D721Med (cell line): ENCODE results near the gene ZFP62.

Experiments
- DNase-seq: peaks from one replicate; pipeline ENCODE4 v3.0.0; 2011; ENCODE audit warnings: low spot score; ENCODE audit not compliant: insufficient read length
- FAIRE-seq: peaks from 2 replicates; lab custom pipeline; 2011; peaks lifted over from hg19 to GRCh38; lab: Jason Lieb, UNC
- CTCF ChIP-seq: IDR thresholded peaks from 2 replicates; pipeline ENCODE4 v1.5.1; 2012; ENCODE audit warnings: mild to moderate bottlenecking, control low read depth; ENCODE audit not compliant: insufficient read depth; ENCODE audit errors: missing control alignments

ZFP62 gene

GRCh38 chr5:180852495-180852894 is 8.6 kb downstream of the ZFP62 start:
- no peak for TF ChIP-seq CTCF
- FAIRE-seq: no peak
- no peak for DNase-seq

GRCh38 chr5:180850434-180851078 is 10.5 kb downstream of the ZFP62 start:
- TF ChIP-seq CTCF: no peak
- FAIRE-seq: no peak
- no peak for DNase-seq

GRCh38 chr5:180849827-180850226 is 11.2 kb downstream of the ZFP62 start:
- DNase-seq: no peak
- no peak for TF ChIP-seq CTCF
- FAIRE-seq: no peak

GRCh38 chr5:180848878-180849277 is 12.2 kb downstream of the ZFP62 start:
- FAIRE-seq (no peak), DNase-seq (no peak)
- no peak for TF ChIP-seq CTCF

- FAIRE-seq (no peak), DNase-seq (no peak)
- no peak for TF ChIP-seq CTCF
These were observed 12.8 kb downstream of the ZFP62 start for GRCh38 chr5:180848265-180848664.

- no peak for FAIRE-seq
- TF ChIP-seq CTCF: no peak
These were observed 14.1 kb downstream of the ZFP62 start for GRCh38 chr5:180847026-180847425.

GRCh38 chr5:180844858-180845257 is 16.2 kb downstream of the ZFP62 start:
- no peak for TF ChIP-seq CTCF

More at GRCh38 chr5:180847026-180847425, 14.1 kb downstream of the ZFP62 start:
- DNase-seq: no peak

More at GRCh38 chr5:180844858-180845257, 16.2 kb downstream of the ZFP62 start:
- DNase-seq (no peak), FAIRE-seq (no peak)
